CD4-positive, alpha-beta T cell treated with Interleukin-15 for 1 hour (primary cell): ENCODE measurements around the gene JOSD2.

ENCODE experiments used
- DNase-seq: peaks from one replicate; pipeline ENCODE4 v3.0.0-alpha.2; 2020

JOSD2 gene, protein sequence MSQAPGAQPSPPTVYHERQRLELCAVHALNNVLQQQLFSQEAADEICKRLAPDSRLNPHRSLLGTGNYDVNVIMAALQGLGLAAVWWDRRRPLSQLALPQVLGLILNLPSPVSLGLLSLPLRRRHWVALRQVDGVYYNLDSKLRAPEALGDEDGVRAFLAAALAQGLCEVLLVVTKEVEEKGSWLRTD

DNA sequence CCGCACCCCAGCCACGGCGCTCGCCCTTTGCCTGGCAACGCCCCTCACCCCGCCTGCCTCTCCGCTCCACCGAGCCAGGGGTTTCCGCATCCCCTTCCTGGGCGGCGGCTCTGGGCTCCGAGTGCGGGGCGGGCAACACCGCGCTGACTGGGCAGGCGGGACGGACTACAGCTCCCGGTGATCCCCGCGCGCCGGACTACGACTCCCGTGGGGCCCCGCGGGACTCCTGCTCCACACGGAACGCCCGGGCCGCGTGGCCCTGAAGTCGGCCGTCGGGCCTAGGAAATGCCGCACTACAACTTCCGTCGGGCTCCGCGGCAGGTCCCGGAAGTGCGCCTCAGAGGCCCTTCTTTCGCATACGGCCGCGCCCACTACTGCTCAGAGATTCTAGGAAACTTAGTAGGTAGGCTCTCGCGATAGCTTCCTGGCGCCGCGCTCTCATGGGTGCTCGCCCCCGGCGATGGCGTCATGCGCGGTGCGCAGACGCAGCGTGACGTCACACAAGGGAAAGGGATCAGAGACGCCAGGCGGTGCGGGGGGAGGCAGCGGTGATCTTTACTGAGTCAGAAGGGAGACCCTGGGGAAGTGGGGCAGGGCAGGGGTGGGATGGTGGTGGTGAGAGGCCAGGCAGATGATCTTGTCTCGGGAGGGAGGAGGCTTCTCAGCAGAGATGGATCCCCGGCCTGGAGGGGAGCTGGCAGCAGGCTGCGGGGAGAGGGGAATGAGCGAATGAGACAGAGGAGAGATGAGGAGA is at the start of gene JOSD2:
Gene JOSD2, minus strand, starts transcription at position 123 of the 754 bp plus-strand sequence. CDS start 760 bp downstream, outside the sequence.
- DNase-seq, result peak; percentile 99

- DNase-seq, result no peak
These were observed 48.6 kb upstream of the JOSD2 start for GRCh38 chr19:50559636-50560035.

GRCh38 chr19:50558449-50558848 is 47.5 kb upstream of the JOSD2 start:
- no peak for DNase-seq

DNA sequence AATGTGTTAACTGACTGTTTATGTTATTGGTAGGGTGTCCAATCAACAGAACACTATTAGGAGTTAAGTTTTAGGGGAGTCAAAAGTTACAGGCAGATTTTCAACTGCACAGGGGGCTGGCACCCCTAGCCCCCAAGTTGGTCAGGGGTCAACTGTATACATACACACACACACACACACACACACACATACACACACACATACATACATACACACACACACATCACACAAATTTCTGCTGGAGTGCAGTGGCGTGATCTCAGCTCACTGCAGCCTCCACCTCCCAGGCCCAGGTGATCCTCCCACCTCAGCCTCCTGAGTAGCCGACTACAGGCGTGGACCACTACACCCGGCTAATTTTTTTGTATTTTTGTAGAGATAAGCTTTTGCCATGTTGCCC is 47.0 kb upstream of the JOSD2 start:
- DNase-seq, result no peak

DNA sequence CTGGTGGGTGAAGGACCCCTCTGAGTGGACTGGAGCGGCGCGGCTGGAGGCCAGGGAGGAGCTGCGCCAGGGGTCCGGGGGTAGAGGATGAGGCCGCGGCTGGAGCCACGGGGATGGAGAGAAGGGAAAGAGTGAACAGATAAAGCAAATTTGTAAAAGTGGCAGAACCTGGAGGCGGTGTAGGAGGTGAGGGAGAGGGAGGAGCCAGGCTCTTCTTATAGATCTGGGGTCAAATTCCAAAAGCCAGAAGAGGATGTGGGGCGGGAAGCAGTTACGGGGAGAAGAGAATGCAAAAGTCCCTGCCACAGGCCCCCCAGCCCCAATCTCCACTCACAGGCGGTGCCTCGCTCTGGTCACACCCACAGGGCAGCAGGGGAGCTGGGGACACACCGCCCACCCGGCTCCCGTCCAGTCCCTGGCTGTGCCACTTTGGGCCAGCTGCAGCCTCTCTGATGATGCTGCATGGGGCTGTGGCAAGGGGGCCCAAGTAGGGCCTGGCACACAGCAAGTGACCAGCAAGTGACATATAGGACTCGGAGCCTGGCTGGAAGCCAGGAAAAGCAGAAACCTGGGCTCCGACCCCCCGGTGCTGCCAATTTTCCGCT is 46.1 kb upstream of the JOSD2 start:
- DNase-seq, result no peak

DNA sequence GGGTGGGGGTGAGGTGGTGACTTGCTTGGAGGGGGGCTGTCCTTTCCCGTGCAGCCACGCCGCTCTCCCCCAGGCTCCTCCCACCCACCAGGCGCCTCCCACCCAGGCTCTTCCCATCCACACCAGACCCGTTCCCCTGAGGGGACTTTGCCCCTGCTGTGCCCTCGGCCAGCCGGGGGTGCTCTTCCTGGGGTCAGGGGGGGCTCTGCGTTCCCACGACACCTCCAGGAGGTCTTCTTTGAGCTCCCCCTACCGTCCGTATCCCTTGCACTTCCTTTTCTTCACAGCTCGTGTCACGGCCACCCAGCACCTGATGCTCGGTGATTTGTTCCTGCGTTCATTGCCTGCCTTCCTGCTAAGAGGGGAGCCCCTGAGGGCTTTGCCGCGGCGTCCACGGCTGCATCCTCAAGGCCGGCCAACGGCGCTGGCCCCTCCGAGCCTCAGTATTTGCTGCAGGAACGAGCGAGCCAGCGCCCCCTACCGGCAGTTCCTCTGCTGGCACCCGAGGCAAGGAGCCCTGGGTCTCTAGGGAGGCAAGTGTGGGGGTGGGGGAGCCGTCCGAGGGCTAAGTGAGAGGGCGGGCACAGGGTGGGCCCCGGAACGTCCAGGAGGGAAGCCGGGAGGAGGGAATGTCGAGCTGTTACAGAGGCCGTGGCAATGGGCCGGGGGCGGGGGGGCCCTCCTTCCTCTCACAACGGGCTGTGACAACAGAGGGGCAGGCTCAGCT is 45.5 kb upstream of the JOSD2 start:
- DNase-seq, result peak; percentile 64

- DNase-seq, result no peak
These were observed 44.7 kb upstream of the JOSD2 start for GRCh38 chr19:50555450-50556281.

DNA sequence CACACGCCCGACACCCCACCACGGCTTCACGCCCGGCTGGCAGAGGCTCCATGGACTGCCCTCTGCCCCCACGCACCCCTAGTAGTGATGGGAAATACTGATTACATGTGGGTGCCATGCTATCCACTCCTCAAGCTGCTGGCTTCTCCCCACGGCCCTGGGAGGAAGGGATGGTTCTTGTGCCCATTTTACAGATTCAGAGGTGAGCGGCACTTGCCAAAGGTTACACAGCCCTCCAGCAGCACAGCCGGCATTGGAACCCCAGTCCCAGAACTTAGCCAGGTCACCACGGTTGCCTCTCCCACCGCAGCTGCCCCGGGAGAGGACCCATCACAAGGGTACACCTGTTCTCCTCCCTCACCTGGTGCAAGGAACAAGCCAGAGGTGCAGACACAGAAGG is 44.0 kb upstream of the JOSD2 start:
- DNase-seq, result no peak

DNA sequence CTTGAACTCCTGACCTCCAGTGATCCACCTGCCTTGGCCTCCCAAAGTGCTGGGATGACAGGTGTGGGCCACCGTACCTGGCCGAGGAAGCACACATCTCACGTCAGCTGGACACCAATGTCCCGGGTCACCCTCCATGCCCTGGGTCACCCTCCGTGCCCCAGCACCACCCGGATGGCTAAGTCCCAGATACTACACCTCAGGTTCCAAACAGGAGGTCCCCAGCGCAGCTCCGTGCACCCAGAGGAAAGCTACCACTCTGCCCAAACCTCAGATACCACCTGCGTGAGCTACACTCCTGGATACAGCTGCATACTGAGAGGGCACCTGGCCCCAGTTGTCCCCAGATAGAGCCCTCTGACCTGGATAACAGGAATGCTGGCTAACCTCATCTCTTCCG is 43.2 kb upstream of the JOSD2 start:
- DNase-seq, result no peak

DNA sequence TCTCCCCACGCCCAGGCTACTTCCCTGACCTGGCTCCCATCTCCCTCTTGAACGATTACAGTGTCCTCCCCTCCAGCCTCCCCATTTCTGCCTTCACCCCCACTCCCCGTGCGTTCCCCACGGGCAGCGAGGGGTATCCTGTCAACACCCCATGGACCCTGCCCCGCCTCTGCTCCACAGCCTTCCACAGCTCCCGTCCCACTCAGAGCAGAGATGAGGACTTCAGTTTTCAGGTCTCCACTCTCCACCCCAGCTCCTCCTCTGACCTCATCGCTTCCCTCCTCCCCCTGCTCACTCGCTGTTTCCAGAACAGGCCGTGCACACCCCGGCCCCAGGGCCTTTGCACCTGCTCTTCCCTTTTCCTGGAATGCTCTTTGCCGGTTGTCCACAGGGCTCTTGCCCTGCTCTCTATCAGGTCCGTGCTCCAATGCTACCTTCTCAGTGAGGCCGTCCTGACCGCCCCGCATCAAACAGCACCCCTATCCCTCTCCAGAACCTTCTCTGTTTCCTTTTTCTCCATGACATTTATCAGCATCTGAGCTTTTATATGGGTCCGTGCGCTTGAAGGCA is 42.2 kb upstream of the JOSD2 start:
- no peak for DNase-seq

DNA sequence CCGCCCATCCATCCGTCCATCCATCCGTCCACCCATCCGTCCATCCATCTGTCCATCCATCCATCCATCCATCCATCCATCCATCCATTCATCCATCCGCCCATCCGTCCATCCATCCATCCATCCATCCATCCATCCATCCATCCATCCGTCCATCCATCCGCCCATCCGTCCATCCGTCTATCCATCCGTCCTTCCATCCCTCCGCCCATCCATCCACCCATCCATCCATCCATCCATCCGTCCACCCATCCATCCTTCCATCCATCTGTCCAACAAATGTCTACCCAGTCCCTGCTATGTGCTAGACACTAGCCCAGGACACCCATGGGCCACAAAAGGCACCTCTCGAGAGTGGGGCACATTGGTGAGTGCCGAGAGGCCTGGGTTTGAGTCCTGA is 41.5 kb upstream of the JOSD2 start:
- no peak for DNase-seq

DNA sequence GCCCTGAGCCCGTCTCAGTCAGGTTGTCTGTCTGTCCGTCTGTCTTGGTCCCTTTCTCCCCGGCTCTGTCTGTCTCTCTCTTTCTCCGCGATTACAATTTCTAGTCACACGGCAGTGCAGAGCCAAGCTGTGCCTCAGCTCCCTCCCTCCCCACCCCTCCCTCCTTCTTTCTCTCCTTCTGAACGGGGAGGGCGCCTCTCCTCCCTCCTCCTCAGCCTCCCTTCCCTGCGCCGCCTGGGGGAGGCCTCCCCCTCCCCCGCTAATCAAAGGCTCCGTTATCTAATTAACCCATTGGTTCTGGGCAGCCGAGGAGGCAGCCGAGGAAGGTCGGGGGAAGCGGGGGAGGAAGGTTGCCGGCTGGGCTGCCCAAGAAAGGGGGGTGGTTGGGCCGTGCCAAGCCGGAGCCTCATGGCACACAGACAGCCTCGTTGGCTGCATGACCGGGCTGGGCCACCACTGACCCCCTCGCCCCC is 40.8 kb upstream of the JOSD2 start:
- DNase-seq, result no peak

GRCh38 chr19:50551034-50551714 is 40.2 kb upstream of the JOSD2 start:
- no peak for DNase-seq

GRCh38 chr19:50550594-50550966 is 39.6 kb upstream of the JOSD2 start:
- DNase-seq, result no peak

DNA sequence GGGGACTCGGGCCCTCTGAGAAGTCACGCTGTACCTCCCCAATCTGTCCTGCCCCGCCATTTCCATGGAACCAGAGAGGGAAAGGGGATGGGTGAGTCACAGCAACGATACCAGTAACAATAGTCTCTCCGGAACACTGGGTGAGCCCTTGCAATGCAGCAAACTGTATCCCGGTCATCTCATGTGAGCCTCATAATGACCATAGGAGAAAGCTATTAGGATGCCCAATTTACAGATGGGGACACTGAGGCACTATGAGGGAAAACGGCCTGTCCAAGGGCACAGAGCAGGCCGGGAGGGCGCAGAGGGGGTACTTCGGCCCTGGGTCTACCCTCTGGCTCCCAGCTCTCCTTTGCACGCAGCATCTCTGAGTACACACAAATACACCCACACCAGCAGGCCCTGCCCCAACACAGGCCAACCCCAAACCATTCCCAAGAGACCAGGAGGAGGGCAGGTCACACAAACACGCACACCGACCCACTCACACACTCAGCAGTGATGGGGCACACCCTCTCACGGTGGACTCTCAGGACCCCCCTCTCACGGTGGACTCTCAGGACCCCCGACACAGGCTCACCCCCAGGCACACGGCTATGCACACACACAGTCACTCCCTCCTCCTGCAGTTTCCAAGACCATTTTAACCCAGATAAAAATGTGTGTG is 39.1 kb upstream of the JOSD2 start:
- DNase-seq, result no peak

DNA sequence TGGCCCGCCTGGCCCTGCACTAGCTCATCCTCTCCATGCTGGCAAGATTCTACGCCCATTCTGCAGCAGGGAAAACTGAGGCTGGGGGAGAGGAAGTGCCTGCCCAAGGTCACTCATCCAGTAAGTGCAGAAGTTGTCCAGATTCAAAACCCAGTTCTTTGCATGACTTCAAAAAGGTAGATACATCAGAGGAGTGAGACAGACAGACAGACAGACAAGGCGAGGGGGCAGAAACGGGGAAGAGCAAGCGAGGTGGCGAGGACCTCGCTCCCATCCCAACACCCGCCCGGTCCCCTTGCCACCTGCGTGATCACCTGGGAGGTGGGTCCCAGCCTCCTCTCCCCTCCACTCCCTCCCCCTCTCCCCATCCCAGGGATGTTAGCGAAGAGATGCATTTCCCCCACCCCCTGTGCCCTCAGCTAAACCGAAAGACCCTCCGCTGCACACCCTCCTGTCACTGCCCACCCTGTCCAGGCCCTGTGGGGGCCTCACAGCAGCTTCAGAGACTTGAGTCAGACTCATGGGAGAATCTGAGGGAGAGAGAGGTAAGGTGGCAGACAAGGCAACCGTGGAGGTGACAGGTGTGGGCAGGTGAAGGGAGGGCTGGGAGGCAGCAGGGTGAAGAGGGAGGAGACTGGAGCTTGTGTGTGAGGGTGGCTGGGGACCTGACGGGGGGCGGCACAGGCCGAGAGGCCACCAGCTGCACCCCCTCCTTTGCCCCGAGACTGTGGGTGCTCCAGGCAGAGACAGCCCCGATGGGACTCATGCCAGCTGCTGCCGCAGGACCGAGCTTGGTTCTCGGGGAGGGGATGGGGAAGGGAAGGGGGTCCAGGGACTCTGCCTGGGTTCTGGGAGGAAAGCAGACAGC is 38.3 kb upstream of the JOSD2 start:
- no peak for DNase-seq

DNA sequence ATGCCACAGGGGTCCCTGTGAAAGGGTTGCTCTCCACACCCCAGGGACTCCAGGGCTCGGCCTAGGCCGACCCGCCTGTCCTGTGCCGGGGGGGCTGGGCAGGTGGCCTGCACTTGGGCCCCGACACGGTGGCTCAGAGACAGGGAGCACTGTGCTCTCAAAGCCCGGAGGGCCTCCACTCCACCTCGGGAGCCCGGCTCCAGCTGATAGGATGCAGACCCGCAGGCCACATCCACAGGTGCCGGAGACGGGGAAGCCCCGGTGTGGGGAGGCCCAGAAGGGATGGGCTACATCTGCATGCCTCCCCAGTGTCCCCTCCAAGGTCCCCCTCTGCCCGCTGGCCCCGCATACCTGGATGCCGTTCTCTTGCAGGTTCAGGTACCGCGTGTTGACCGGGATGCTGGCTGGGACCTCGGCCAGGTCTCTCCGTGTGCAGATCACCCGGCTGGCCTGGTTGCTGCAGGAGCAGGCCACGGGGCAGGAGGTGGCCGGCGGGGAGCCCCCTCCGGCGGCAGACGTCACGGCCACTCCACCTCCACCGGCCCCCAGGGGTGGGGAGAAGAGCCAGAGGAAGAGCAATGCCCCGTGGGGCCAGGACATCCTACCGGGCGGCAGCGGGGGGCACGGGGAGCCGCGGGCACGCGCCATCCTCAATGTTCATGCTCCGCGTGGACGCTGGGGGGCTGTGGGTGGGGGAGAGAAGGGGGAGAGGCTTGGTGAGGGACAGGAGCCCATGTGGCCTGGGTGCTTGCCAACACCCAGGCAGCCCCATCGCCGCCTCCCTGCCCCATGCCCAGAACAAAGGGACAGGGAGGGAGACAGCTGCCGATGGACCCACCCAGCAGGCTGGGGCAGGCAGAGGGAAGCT is 37.4 kb upstream of the JOSD2 start:
- no peak for DNase-seq

- DNase-seq, result no peak
These were observed 36.6 kb upstream of the JOSD2 start for GRCh38 chr19:50547385-50548190.
